Activated T-helper 1 cell treated with anti-CD3 and anti-CD28 coated beads, Interleukin-2, amount 50 U/mL, for 16 hours (primary cell): ENCODE measurements around the gene TSPOAP1.
A peak's percentile ranks its signal among the peaks of the same experiment; 100 is the strongest.

Experiments
- DNase-seq, 2 donors: peaks; one replicate each; pipeline ENCODE4 v3.0.0-alpha.2; 2020; ENCODE audit warnings: low read depth in 1 of 2, low spot score in 1 of 2

Gene TSPOAP1

GRCh38 chr17:58329810-58330537 is 1.4 kb upstream of the TSPOAP1 start:
- DNase-seq, result no peak

GRCh38 chr17:58329035-58329809 is 627 bp upstream of the TSPOAP1 start:
- peak in 1 of 2 donors; percentile 61 for DNase-seq

DNA sequence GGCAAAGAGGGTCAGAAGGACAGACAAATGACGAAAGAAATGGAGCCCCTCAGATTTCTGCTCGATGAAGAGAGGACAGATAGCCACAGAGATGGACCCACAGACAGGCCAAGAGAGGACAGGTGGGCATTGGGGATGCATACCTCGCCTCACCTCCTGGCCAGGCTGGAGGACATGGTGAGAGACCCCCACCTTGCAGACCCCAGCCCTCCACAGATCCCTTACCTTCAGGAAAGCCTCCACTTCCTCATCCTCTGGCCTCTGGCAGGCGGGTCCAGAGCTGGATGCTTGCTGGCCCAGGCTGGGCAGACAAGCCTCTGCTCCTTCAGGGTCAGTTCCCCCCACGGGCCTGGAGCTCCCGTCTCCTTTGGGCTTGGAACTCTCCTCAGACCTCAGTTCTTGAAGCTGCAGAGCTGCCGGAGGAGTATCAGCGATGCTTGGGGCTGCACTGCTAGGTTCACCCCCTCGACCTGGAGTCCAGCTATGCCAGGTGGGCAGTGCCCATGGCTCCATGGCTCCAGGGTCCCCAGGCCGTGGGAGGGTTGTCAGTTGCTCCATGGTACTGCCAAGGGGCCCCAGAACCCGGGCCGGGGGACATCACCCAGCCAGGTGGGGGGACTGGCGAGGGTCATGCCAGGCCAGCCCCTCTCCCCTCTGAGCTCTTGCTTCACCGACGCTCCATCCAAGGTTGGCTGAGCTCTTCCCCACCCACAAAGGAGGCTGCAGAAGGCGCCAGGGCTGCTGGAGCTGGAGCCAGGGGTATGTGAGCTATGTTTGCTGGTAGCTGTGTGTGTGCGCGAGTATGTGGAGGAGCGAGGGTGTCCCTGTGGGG is 1.0 kb downstream of the TSPOAP1 start:
- no peak for DNase-seq

GRCh38 chr17:58326609-58327362 is 1.8 kb downstream of the TSPOAP1 start:
- DNase-seq, result no peak

GRCh38 chr17:58325976-58326468 is 2.6 kb downstream of the TSPOAP1 start:
- no peak for DNase-seq

GRCh38 chr17:58325289-58325726 is 3.3 kb downstream of the TSPOAP1 start:
- DNase-seq, result no peak

DNA sequence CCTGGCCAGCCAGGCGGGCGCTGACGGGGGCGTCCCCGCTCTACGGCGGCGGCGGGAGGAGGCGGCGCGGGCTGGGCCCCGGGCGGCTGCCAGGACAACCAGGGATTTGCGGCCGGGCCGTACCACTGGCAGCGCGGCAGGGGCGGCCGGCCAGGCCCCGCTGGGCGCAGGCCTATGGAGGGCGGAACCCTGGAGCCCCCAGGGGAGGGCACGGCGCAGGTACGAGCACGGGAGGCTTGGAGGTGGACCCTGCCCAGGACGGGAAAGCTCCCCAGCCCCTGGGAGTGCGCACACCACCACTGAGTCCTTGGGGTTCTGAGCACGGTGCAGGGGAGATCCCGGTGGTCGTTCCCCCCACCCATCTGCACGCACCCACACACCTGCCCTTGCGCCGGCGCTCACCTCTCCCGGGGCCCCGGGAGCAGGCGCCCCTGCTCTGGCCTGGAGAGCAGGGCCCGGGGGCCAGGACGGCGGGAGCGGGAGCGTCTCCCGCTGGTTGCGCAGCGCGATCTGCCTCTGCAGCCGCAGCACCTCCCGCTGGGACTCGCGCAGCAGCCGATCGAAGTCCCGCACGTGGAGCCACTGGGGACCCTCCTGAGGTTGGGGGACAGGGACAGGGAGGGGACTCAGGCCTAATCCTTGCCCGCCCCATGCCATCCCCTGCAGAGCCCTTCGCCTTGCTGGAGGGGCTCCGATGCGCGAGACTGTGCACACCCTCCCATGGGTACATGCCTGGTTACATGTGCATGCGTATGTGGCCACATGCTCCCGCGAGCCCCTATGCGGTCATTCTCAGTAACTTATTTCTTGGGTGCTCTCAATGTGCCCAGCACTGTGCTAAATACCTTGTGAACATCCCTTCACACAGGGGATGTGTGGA is 3.9 kb downstream of the TSPOAP1 start:
- no peak for DNase-seq

GRCh38 chr17:58324056-58324408 is 4.6 kb downstream of the TSPOAP1 start:
- DNase-seq, result no peak

DNA sequence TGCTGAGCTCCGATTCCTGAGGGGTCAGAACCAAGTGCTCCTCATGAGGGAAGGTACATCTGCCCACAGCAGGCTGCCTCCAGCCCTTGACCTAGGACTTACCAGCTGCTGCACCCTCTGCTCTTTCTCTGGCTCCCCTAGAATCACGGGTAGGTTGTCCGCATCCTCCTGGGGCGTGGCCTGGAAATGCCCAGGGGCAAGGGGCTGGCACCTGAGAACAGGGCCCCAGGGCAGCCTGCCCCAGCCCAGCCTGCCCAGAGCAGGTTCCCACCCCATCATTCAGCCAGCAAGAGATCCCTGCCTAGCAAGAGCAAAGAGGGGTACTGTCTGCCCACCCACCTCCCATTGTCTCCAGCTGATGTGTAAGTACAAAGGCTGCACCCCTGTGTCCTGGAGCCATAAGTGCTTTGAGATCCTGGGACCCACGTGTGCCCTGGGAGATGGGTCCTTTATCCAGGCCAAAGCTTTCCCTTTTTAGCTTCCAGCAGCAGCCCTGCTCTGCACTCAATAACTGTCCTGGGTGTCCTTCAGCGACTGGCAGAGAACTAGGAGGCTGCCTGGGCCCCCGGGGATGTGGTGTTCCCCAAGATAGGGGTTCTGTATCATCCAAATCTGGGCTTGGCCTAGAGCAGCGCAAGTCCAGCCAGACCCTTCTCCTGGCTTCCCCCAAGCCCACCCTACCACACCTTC is 5.1 kb downstream of the TSPOAP1 start:
- DNase-seq, result no peak

DNA sequence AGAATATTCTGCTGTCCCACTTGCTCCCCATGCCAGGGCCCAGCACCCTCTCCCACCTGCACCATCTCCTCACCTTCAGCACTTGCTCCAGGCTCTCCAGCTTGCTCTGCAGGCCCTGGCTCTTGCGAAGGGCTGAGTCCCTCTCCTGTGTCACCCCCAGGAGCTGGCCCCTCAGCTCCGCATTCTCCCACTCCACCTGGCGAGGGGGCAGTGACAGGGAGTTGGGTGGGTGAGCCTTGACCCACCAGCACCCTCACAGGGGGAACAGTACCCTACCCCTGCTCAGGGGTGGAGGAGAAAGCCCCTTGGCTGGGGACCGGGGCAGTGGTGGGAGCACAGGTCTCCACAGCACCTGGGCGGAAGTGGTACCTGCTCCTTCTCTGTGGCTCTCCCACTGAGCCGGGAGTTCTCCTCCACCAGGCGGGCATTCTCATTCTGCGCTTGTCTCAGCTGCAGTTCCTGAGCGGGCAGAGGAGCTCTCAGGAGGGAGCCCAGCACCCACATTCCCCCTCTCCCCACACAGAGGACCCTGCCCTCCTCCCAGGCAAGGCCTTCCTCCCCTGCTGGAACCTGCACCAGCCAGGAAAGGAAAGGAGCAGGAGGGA is 5.9 kb downstream of the TSPOAP1 start:
- DNase-seq, result no peak

- DNase-seq, result no peak
Observed at GRCh38 chr17:58321571-58322525, 6.7 kb downstream of the TSPOAP1 start.

GRCh38 chr17:58320570-58321323 is 7.8 kb downstream of the TSPOAP1 start:
- DNase-seq, result no peak

GRCh38 chr17:58320163-58320558 is 8.4 kb downstream of the TSPOAP1 start:
- DNase-seq, result no peak

DNA sequence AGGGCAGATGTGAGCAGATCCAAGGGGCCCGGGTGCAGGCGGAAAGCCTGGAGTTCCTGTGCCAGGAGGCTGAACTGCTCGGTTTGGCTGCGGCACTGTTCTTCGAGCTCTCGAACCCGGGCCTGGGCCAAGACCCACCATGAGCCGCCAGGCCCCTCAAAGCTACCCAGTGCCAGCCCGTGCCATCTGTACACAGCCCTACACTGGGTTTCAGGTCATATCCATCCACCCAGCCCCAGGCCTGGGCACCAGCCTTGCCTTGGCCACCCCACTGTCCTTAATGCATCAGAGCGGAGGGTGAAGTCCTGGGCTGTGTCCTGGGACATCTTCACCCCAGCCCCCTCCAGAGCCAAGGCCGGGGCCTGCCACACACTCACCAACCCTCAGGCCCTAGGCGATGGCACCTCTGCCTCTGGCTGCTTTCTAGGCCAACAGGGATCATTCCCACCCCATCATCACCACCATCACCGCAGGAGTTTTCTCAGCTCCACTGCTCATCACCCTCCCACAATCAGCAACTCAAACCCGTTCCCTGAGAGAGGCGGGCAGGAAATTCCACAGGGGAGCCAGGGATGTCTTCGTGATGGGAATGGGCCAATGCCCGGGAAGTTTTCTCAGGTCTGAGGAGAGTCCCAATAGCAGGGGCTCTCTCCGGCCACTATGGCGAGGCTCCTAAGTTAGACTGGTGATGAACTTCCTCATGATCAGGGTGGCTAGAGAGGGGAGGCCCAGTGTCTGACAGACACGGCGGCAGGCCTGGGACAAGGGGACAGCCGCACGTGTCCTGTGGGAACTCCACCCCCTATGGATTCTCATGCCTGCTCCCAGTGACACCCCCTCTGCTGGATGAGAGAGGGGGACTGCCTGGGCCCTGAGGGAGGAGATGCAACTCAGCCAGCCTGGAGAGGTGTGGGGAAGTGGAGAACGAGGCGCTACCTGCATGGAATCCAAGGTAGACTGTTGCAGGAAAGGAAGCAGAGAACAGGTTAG is 9.1 kb downstream of the TSPOAP1 start:
- no peak for DNase-seq

DNA sequence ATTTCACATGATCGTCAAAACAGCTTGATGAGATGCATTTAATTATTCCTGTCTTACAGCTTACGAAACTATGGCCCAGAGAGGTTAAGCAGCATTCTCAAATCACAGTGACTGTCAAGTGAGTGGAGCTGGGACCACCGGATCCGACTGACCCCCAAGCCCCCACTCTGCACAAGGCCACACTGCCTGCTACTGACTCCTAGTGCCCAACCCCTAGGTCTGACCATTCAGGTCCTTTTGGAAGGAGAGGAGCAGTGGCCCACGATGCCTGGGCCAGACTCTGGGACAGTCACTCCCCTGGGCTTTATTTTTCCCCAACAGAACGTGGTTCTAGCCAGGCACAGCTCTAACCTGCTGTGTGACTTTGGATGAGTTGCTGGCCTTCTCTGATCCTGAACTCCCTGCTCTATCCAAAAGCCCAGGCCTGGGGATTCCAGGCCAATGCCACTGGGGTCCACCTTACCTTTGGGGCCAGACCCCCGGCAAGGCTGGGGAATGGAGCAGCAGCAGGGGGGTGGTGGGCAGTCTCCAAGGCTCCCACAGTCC is 9.9 kb downstream of the TSPOAP1 start:
- no peak for DNase-seq
